Measurements from ENCODE around the gene CHRNA9. TPM values are rescaled to one million over a fixed set of nuclear protein-coding genes. Genes with fewer than 3 reads are reported as not detected.

The CHRNA9 gene
- total RNA-seq, 2 donors from 2014 or later = not detected

DNA sequence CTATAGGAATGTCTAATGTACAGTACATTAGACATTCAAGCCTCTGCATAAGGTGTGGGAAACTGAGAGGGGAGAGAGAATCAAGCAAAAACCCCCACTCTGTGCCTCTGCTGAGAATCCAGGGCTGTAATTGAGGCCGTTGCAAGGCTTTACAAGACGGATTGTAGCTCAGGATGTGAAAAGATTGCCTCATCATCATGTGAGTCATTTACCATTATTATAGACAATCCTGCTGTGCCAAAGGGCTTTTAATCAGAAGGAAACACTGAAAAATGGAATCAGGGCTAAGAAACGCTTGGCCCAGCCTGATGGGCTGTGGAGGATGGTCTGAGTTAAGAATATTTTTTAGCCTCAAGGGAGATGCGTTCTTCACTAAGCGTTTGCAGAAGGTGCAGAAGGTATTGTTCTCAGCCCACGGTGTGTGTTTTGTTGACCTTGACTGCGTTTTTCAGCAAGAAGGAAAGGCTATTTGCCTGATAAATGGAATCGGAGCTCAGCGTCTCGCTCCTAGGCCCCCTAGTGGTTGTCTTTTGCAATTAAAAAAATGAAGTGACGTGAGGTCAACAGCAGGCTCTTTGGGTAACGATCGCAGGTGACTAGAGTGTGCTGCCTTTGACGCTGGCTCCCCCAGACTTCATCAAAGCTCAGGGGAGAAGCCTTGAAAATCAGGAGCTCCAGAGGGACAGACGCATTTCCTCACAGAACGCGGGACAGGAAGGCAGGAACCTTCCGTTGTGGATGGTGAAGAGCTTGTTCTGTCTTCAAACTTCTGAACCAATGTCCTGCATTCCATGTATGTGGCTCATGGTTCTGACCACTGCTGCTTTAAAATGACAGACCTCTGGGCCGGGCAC is 18.1 kb upstream of the CHRNA9 start:
- Histone ChIP-seq H3K9me3 (no peaks in the 10 kb centered on the region), H3K4me1 (peaks cover 15% of the 10 kb centered on the region), H3K36me3 (replicated peaks in 1 of 2; ENCODE audit: insufficient read depth in 1 of 2, low read depth in 2 of 2) (no peaks in the 10 kb centered on the region), H3K27ac (peak overlapping the region; percentile 64 to 85 (median 73)), H3K27me3 (no peaks in the 10 kb centered on the region), H3K4me3 (no peak overlapping the region)
- ATAC-seq (peak; percentile 88), DNase-seq (peak; percentile 64 to 79 (median 66))
- 5% methylated on average over 19 of the region's 19 CpGs for WGBS, 2 donors
- intact Hi-C loops (cut with DNase I) = no loop called here
- TF ChIP-seq, protein P1, sequence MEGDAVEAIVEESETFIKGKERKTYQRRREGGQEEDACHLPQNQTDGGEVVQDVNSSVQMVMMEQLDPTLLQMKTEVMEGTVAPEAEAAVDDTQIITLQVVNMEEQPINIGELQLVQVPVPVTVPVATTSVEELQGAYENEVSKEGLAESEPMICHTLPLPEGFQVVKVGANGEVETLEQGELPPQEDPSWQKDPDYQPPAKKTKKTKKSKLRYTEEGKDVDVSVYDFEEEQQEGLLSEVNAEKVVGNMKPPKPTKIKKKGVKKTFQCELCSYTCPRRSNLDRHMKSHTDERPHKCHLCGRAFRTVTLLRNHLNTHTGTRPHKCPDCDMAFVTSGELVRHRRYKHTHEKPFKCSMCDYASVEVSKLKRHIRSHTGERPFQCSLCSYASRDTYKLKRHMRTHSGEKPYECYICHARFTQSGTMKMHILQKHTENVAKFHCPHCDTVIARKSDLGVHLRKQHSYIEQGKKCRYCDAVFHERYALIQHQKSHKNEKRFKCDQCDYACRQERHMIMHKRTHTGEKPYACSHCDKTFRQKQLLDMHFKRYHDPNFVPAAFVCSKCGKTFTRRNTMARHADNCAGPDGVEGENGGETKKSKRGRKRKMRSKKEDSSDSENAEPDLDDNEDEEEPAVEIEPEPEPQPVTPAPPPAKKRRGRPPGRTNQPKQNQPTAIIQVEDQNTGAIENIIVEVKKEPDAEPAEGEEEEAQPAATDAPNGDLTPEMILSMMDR (IDR thresholded peaks at IDR 0.05) = peak; percentile 74 to 91 (median 85)
- peak in 1 of 3 donors; percentile 27 for TF ChIP-seq POLR2A (IDR thresholded peaks at IDR 0.05)

DNA sequence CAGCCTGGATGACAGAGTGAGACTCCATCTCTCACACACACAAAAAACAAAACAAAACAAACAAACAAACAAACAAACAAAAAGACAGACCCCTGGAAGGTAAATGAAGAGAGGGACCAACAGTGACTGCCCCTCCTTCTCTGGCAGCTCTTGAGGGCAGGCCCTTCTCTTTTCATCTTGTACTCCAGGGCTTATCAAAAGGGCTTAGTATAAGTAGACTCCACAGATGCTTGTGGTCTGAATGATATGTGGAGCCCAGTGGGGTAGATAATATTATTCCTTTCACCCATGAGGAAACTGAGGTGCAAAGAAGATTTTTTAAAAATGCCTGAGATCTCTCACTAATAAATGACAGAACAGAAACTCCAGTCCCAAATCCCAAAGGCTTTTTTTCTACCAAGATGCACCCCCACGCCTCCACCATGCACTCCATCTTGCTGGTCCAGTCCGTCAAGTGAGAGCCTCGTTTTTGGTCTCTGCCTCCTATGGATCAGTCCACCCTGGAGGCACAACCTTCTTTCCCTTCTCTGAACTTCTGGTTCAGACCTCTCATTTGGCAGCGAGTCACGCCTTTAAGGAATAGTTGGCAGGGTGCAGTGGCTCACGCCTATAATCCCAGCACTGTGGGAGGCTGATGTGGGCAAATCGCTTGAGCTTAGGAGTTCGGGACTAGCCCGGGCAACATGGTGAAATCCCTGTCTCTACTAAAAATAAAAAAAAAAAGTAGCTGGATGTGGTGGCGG is 17.0 kb upstream of the CHRNA9 start:
- H3K36me3 ChIP-seq (replicated peaks in 1 of 2; ENCODE audit: insufficient read depth in 1 of 2, low read depth in 2 of 2) = no peaks in the 10 kb centered on the region
- DNase-seq = no peak
- TF ChIP-seq, protein P1 (IDR thresholded peaks at IDR 0.05) = no peak
- TF ChIP-seq POLR2A (IDR thresholded peaks at IDR 0.05) = no peak
- WGBS, 2 donors = 89 to 90% methylated on average over 10 of the region's 10 CpGs
- H3K4me3 ChIP-seq = no peak overlapping the region
- H3K9me3 ChIP-seq = no peaks in the 10 kb centered on the region
- no peak overlapping the region for H3K27ac ChIP-seq
- peaks cover 21% of the 10 kb centered on the region for H3K4me1 ChIP-seq
- H3K27me3 ChIP-seq = no peaks in the 10 kb centered on the region
- intact Hi-C loops (cut with DNase I) = no loop called here
- ATAC-seq = no peak

DNA sequence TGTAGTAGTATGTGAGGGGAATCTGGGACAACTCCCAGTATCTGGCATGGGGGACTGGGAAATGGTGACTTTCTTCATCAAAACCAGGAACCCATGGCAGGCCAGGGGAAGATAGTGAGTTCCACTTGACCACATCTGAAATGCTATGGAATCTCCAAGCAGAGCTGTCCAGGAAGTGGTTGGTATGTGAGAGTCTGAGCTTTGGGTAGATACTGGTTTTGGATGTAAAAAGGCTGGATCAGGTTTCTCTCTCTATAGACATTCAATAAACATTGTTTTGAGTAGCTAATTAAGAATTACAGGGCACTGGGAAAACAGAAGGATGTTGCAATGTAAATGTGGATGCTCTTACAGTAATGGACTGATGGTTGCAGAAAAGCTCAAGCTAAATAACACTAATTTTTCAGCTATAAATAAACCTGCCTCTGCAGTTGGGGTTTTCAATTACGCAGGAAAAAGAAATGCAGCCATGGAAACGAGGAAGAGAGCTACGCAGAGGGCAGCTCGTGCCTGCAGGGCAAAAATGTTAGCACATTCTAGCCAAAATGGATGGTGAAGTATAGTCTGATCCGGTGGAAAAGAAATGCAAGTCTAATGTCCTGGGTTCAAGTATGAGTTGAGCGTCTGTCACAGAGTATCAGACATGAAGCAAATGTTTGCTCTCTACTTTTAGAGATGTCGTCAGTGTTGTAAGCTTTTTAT is 13.4 kb upstream of the CHRNA9 start:
- H3K4me3 ChIP-seq = no peak overlapping the region
- TF ChIP-seq POLR2A (IDR thresholded peaks at IDR 0.05) = no peak
- TF ChIP-seq, protein P1 (IDR thresholded peaks at IDR 0.05) = no peak
- WGBS, 2 donors = 66 to 81% methylated on average over 7 of the region's 7 CpGs
- peaks cover 31% of the 10 kb centered on the region for H3K4me1 ChIP-seq
- H3K36me3 ChIP-seq (replicated peaks in 1 of 2; ENCODE audit: insufficient read depth in 1 of 2, low read depth in 2 of 2) = no peaks in the 10 kb centered on the region
- H3K27ac ChIP-seq = no peak overlapping the region
- no peaks in the 10 kb centered on the region for H3K27me3 ChIP-seq
- no peaks in the 10 kb centered on the region for H3K9me3 ChIP-seq
- DNase-seq = no peak
- no peak for ATAC-seq
- intact Hi-C loops (cut with DNase I) = no loop called here

DNA sequence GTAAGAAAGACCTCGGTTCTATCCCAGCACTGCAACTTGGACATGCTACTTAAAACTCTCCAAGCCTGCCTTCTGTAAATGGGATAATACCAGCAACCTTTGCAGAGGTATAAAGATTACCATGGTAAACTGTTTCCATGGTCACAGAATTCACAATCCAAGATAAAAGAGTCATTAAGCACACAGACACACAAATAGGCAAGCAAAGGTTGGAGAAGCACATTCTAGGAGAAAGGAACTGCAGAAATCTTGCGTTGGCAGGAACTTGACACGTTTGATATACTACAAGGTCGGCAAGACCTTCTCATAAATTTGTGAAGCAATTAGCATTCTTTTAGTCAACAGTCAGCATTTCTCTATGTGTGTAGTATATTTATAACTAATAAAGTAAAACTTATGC is 12.3 kb upstream of the CHRNA9 start:
- Histone ChIP-seq H3K27ac (peak overlapping the region in 2 of 4 donors; percentile 24 to 26), H3K27me3 (no peaks in the 10 kb centered on the region), H3K9me3 (no peaks in the 10 kb centered on the region), H3K36me3 (replicated peaks in 1 of 2; ENCODE audit: insufficient read depth in 1 of 2, low read depth in 2 of 2) (no peaks in the 10 kb centered on the region), H3K4me3 (no peak overlapping the region), H3K4me1 (peaks cover 33% of the 10 kb centered on the region)
- DNase-seq (peak in 1 of 4 donors; percentile 47), ATAC-seq (peak; percentile 83)
- intact Hi-C loops (cut with DNase I) = no loop called here
- WGBS, 2 donors = 9 to 16% methylated on average over 4 of the region's 4 CpGs
- TF ChIP-seq, protein P1 (IDR thresholded peaks at IDR 0.05) = no peak
- no peak for TF ChIP-seq POLR2A (IDR thresholded peaks at IDR 0.05)
